SK-N-SH (cell line): Measurements from ENCODE around the gene TVP23C. TPM values are rescaled to one million over a fixed set of nuclear protein-coding genes. Genes with fewer than 3 reads are reported as not detected.

Experiments
- CTCF ChIA-PET: fragments of 300-600, 350-600 bp; formaldehyde crosslinking; extraction: SDS; loops from one replicate; lab custom pipeline; 2021; lab: Yijun Ruan, JAX
- POLR2A ChIA-PET: fragments of 350-600 bp; sonication (Branson Sonifier 250); formaldehyde crosslinking; extraction: SDS; loops from one replicate; lab custom pipeline; 2020; ENCODE audit warnings: antibody characterized with exemption, inconsistent platforms; lab: Yijun Ruan, JAX
- DNase-seq: peaks from one replicate; pipeline ENCODE4 v3.0.0; 2012
- H2AFZ ChIP-seq: fragments of 200-600 bp; sonication (generic); 2 replicates; pipeline ENCODE4 v1.8.1; 2016; ENCODE audit warnings: antibody characterized with exemption, mild to moderate bottlenecking, low read depth
- H3F3A ChIP-seq: fragments of 200-600 bp; sonication (generic); replicated peaks from 2 replicates; pipeline ENCODE3; 2016; ENCODE audit warnings: antibody characterized with exemption, mild to moderate bottlenecking; ENCODE audit not compliant: insufficient read depth
- H3K27ac ChIP-seq, 2 experiments: fragments of 200-500 bp in 1 of 2; fragments of 200-600 bp in 1 of 2; sonication (Bioruptor generic) in 1 of 2; sonication (generic), shearing (Covaris generic) in 1 of 2; 2 replicates each; pipeline versions ENCODE4 v1.5.1 to v1.6.1; 2014 to 2016; ENCODE audit warnings: low read depth in 2 of 2, inconsistent platforms in 1 of 2, low read length in 1 of 2, mild to moderate bottlenecking in 1 of 2, mixed read lengths in 1 of 2
- H3K27me3 ChIP-seq: fragments of 200-600 bp; sonication (generic), shearing (Covaris generic); 2 replicates; pipeline ENCODE4 v1.6.1; 2016; ENCODE audit warnings: mixed run types; ENCODE audit not compliant: insufficient read depth
- H3K36me3 ChIP-seq, 2 experiments: fragments of 200-500 bp in 1 of 2; fragments of 200-600 bp in 1 of 2; sonication (Bioruptor generic) in 1 of 2; sonication (generic) in 1 of 2; replicated peaks in 1 of 2; 2 replicates each; pipeline versions ENCODE3 to v1.5.1; 2014 to 2016; ENCODE audit warnings: low read length in 1 of 2, mild to moderate bottlenecking in 1 of 2; ENCODE audit not compliant: insufficient read depth in 2 of 2, control insufficient read depth in 1 of 2
- H3K4me1 ChIP-seq, 2 experiments: fragments of 200-500 bp in 1 of 2; fragments of 200-600 bp in 1 of 2; sonication (Bioruptor generic) in 1 of 2; sonication (generic), shearing (Covaris generic) in 1 of 2; 2 replicates each; pipeline versions ENCODE4 v1.5.1 to v1.6.1; 2014 to 2016; ENCODE audit warnings: low read depth in 1 of 2, low read length in 1 of 2, mixed run types in 1 of 2; ENCODE audit not compliant: insufficient read depth in 2 of 2, control insufficient read depth in 1 of 2
- H3K4me2 ChIP-seq: fragments of 200-600 bp; sonication (generic), shearing (Covaris generic); 2 replicates; pipeline ENCODE4 v1.6.1; 2017; ENCODE audit warnings: mixed run types
- H3K4me3 ChIP-seq, 2 experiments: fragments of 200-500 bp in 1 of 2; fragments of 200-600 bp in 1 of 2; sonication (Bioruptor generic) in 1 of 2; sonication (generic), shearing (Covaris generic) in 1 of 2; 2 replicates each; pipeline versions ENCODE4 v1.5.1 to v1.8.1; 2014 to 2016; ENCODE audit warnings: low read depth in 2 of 2, inconsistent platforms in 1 of 2, low read length in 1 of 2, mild to moderate bottlenecking in 1 of 2, mixed read lengths in 1 of 2, moderate library complexity in 1 of 2
- H3K79me2 ChIP-seq: fragments of 200-600 bp; sonication (generic); 2 replicates; pipeline ENCODE4 v1.8.1; 2017; ENCODE audit warnings: mild to moderate bottlenecking; ENCODE audit not compliant: insufficient read depth
- H3K9ac ChIP-seq: fragments of 200-600 bp; sonication (generic); 2 replicates; pipeline ENCODE4 v1.6.1; 2017; ENCODE audit warnings: mixed run types
- H3K9me2 ChIP-seq: fragments of 200-600 bp; sonication (generic); 2 replicates; pipeline ENCODE4 v1.6.1; 2017; ENCODE audit warnings: mixed run types
- H3K9me3 ChIP-seq: fragments of 200-600 bp; sonication (generic); 2 replicates; pipeline ENCODE4 v1.6.1; 2017; ENCODE audit warnings: mixed run types, mild to moderate bottlenecking, moderate library complexity
- H4K20me1 ChIP-seq: fragments of 200-600 bp; sonication (generic); 2 replicates; pipeline ENCODE4 v1.6.1; 2017; ENCODE audit warnings: mild to moderate bottlenecking, mixed run types; ENCODE audit not compliant: insufficient read depth
- CHD2 ChIP-seq: fragments of 150-350 bp; IDR thresholded peaks from 2 replicates; pipeline ENCODE4 v1.6.1; 2018; ENCODE audit warnings: low read length; ENCODE audit not compliant: partially characterized antibody
- FOSL2 ChIP-seq: IDR thresholded peaks from 2 replicates; pipeline ENCODE4 v1.4.0; 2012; ENCODE audit warnings: low read depth, mild to moderate bottlenecking, moderate library complexity, borderline replicate concordance
- GATA2 ChIP-seq: sonication (generic); formaldehyde crosslinking; IDR thresholded peaks from 2 replicates; pipeline ENCODE4 v1.5.0; 2020; ENCODE audit warnings: mild to moderate bottlenecking, missing genetic modification reagents
- JUND ChIP-seq: IDR thresholded peaks from 2 replicates; pipeline ENCODE4 v1.4.0; 2012
- MXI1 ChIP-seq: IDR thresholded peaks from 2 replicates; pipeline ENCODE4 v1.6.1; 2012; ENCODE audit warnings: mild to moderate bottlenecking, low read depth, low read length, improper control_type of control experiment
- NFIC ChIP-seq: IDR thresholded peaks from 2 replicates; pipeline ENCODE4 v1.4.0; 2012; ENCODE audit warnings: borderline replicate concordance
- NRF1 ChIP-seq: IDR thresholded peaks from 2 replicates; pipeline ENCODE4 v1.6.1; 2012; ENCODE audit warnings: low read depth, mild to moderate bottlenecking, low read length
- POLR2AphosphoS5 ChIP-seq: IDR thresholded peaks from 2 replicates; pipeline ENCODE4 v1.6.1; 2012; ENCODE audit warnings: low read depth, low read length
- RAD21 ChIP-seq: IDR thresholded peaks from 2 replicates; pipeline ENCODE4 v1.6.1; 2012; ENCODE audit warnings: mild to moderate bottlenecking, low read length
- RFX5 ChIP-seq: IDR thresholded peaks from 2 replicates; pipeline ENCODE4 v1.6.1; 2012; ENCODE audit warnings: mild to moderate bottlenecking, improper control_type of control experiment, low read length
- RXRA ChIP-seq: IDR thresholded peaks from 2 replicates; pipeline ENCODE4 v1.4.0; 2012; ENCODE audit warnings: low read depth, mild to moderate bottlenecking, borderline replicate concordance
- SIN3A ChIP-seq: IDR thresholded peaks from 2 replicates; pipeline ENCODE4 v1.6.1; 2012; ENCODE audit warnings: low read depth, mild to moderate bottlenecking, low read length, moderate library complexity, borderline replicate concordance
- TAF1 ChIP-seq: IDR thresholded peaks from 2 replicates; pipeline ENCODE4 v1.6.1; 2012; ENCODE audit warnings: low read depth, mild to moderate bottlenecking, low read length, moderate library complexity, borderline replicate concordance
- TCF12 ChIP-seq: IDR thresholded peaks from 2 replicates; pipeline ENCODE4 v1.4.0; 2012
- WGBS: methylation state at CpG from one replicate; pipeline ENCODE4 v1.1.6; 2017; ENCODE audit warnings: low lambda C conversion rate; 5-methylcytosine and 5-hydroxymethylcytosine counted together
- polyA plus RNA-seq, 3 experiments: library from polyadenylated mRNA; depleted of rRNA; stranded (reverse); fragments of >200 nt; gene quantifications; 2 replicates each; pipeline ENCODE4 v1.2.3, GENCODE V29; 2012
- TF ChIP-seq, protein P1 (sequence below): fragments of 200-600 bp; sonication (generic); IDR thresholded peaks from 2 replicates; pipeline ENCODE4 v1.6.1; 2017; ENCODE audit warnings: antibody characterized with exemption, mild to moderate bottlenecking, moderate library complexity
- TF ChIP-seq, protein P2 (sequence below): IDR thresholded peaks from 2 replicates; pipeline ENCODE4; 2012
- TF ChIP-seq, protein P3 (sequence below): IDR thresholded peaks from 2 replicates; pipeline ENCODE4 v1.4.0; 2012; ENCODE audit warnings: low read depth

The TVP23C gene
- polyA plus RNA-seq, 1 of the 3 experiments (the other 2 are of a cell fraction), result 4.7 TPM

DNA sequence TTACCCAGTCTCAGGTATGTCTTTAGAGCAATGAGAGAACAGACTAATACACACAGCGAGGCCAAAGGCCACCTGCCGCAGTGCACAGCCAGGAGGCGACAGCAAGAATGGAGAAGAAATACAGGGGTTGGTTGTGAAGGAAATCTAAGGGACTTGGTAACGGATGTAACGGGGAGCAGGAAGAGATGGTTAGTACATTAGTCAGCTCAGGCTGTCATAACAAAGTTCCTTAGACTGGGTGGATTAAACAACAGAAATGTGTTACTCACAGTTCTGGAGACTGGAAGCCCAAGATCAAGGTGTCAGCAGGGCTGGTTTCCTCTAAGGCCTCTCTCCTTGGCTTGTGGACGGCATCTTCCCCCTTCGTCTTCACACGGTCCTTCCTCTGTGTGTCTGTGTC lies 47.1 kb downstream of the TVP23C start:
- WGBS, result 97% methylated on average over 8 of the region's 8 CpGs
- Histone ChIP-seq H3K27ac (no peak overlapping the region), H3K4me2 (no peak overlapping the region), H3K9me3 (no peaks in the 10 kb centered on the region), H2AFZ (no peak overlapping the region), H4K20me1 (no peaks in the 10 kb centered on the region), H3K9me2 (no peaks in the 10 kb centered on the region), H3K36me3 (peaks cover 7 to 36% of the 10 kb centered on the region in 2 experiments), H3F3A (no peaks in the 10 kb centered on the region), H3K4me1 (0 out of 4 replicates have a peak, but pooled peaks cover 0 to 6% of the 10 kb centered on the region in 2 experiments), H3K4me3 (no peak overlapping the region), H3K79me2 (peaks cover 3% of the 10 kb centered on the region; the same call in 1 of the 2 replicates), H3K9ac (no peak overlapping the region), H3K27me3 (no peaks in the 10 kb centered on the region)
- no peak for DNase-seq
- ChIA-PET POLR2A (no interaction called here), CTCF (interaction anchor here (1.2 to 1.8 kb wide), 2 partner anchors 258 to 259 kb away, joined by 3 read pairs; no protein-coding TSS in a partner anchor)
- TF ChIP-seq RFX5, result no peak
- TF ChIP-seq CHD2, result no peak
- no peak for TF ChIP-seq TCF12
- TF ChIP-seq POLR2AphosphoS5, result no peak
- TF ChIP-seq NFIC, result no peak
- TF ChIP-seq, protein P1, sequence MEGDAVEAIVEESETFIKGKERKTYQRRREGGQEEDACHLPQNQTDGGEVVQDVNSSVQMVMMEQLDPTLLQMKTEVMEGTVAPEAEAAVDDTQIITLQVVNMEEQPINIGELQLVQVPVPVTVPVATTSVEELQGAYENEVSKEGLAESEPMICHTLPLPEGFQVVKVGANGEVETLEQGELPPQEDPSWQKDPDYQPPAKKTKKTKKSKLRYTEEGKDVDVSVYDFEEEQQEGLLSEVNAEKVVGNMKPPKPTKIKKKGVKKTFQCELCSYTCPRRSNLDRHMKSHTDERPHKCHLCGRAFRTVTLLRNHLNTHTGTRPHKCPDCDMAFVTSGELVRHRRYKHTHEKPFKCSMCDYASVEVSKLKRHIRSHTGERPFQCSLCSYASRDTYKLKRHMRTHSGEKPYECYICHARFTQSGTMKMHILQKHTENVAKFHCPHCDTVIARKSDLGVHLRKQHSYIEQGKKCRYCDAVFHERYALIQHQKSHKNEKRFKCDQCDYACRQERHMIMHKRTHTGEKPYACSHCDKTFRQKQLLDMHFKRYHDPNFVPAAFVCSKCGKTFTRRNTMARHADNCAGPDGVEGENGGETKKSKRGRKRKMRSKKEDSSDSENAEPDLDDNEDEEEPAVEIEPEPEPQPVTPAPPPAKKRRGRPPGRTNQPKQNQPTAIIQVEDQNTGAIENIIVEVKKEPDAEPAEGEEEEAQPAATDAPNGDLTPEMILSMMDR, result no peak
- TF ChIP-seq MXI1, result no peak
- TF ChIP-seq TAF1, result no peak
- TF ChIP-seq, protein P2, sequence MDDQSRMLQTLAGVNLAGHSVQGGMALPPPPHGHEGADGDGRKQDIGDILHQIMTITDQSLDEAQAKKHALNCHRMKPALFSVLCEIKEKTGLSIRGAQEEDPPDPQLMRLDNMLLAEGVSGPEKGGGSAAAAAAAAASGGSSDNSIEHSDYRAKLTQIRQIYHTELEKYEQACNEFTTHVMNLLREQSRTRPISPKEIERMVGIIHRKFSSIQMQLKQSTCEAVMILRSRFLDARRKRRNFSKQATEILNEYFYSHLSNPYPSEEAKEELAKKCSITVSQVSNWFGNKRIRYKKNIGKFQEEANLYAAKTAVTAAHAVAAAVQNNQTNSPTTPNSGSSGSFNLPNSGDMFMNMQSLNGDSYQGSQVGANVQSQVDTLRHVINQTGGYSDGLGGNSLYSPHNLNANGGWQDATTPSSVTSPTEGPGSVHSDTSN, result no peak
- no peak for TF ChIP-seq GATA2 (CRISPR knock-in tag)
- no peak for TF ChIP-seq RXRA
- TF ChIP-seq, protein P3, sequence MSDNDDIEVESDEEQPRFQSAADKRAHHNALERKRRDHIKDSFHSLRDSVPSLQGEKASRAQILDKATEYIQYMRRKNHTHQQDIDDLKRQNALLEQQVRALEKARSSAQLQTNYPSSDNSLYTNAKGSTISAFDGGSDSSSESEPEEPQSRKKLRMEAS, result no peak
- no peak for TF ChIP-seq FOSL2
- TF ChIP-seq JUND, result no peak
- no peak for TF ChIP-seq SIN3A
- no peak for TF ChIP-seq NRF1
- TF ChIP-seq RAD21, result no peak

DNA sequence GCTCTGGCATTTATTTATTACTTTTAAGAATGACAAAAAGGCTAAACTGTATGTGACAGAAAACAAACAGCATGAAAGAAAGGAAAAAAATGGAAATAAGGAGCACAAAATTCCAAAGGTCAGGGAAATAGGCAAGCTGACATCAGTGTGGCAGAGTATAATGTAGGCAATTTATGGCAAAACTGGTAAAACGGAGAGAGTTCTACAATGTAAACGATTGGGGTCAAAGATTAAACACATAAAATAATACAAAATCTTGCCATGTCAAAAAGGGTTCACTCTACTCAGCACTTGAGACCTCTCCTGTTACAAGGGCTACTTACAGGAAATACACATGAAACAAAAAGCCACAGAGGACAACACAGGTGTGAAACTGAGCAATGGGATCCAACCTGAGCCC lies 48.8 kb downstream of the TVP23C start:
- Histone ChIP-seq H3F3A (peaks cover 7% of the 10 kb centered on the region), H3K4me2 (no peak overlapping the region), H4K20me1 (no peaks in the 10 kb centered on the region), H3K79me2 (peaks cover 5% of the 10 kb centered on the region; the same call in 1 of the 2 replicates), H3K9me2 (no peaks in the 10 kb centered on the region), H3K27ac (no peak overlapping the region), H3K4me1 (0 out of 4 replicates have a peak, but pooled peaks cover 0 to 6% of the 10 kb centered on the region in 2 experiments), H2AFZ (no peak overlapping the region), H3K9ac (no peak overlapping the region), H3K36me3 (peaks cover 9 to 36% of the 10 kb centered on the region in 2 experiments), H3K4me3 (no peak overlapping the region), H3K27me3 (no peaks in the 10 kb centered on the region), H3K9me3 (no peaks in the 10 kb centered on the region)
- no peak for TF ChIP-seq RFX5
- TF ChIP-seq, protein P2, result no peak
- no peak for TF ChIP-seq RAD21
- DNase-seq, result no peak
- ChIA-PET CTCF (interaction anchor here (1.2 to 2.1 kb wide), 2 partner anchors 12 to 254 kb away, joined by 5 to 19 read pairs; no protein-coding TSS in a partner anchor), POLR2A (no interaction called here)
- WGBS, result 65% methylated on average over 2 of the region's 2 CpGs
